CD4-positive, alpha-beta T cell treated with Interleukin-21 for 1 hour (primary cell): ENCODE measurements around the gene MLIP.
"Not testable (repeated sequence)": the region's sequence is repeated elsewhere in the genome, so short reads cannot be mapped to it uniquely, and the experiment has no call there.

ENCODE experiments used
- DNase-seq: peaks from one replicate; pipeline ENCODE4 v3.0.0-alpha.2; 2020

Gene MLIP

GRCh38 chr6:54111341-54112045 is at the start of gene MLIP:
Gene MLIP (plus strand): TSS chr6:54111443. CDS start chr6:54111480, 37 bp downstream.
- DNase-seq = no peak

- no peak for DNase-seq
Observed at GRCh38 chr6:54063228-54063539, 48.1 kb upstream of the MLIP start.

GRCh38 chr6:54068694-54069093 is 42.5 kb upstream of the MLIP start:
- no peak for DNase-seq

- DNase-seq = no peak
Observed at GRCh38 chr6:54070025-54070424, 41.2 kb upstream of the MLIP start.

- no peak for DNase-seq
Observed at GRCh38 chr6:54071821-54072340, 39.4 kb upstream of the MLIP start.

- no peak for DNase-seq
Observed at GRCh38 chr6:54072635-54073313, 38.5 kb upstream of the MLIP start.

GRCh38 chr6:54073487-54073886 is 37.8 kb upstream of the MLIP start:
- DNase-seq = no peak

GRCh38 chr6:54074109-54074508 is 37.1 kb upstream of the MLIP start:
- no peak for DNase-seq

- no peak for DNase-seq
Observed at GRCh38 chr6:54074578-54075195, 36.6 kb upstream of the MLIP start.

GRCh38 chr6:54076159-54076789 is 35.0 kb upstream of the MLIP start:
- no peak for DNase-seq

GRCh38 chr6:54081499-54081898 is 29.7 kb upstream of the MLIP start:
- DNase-seq = not testable (repeated sequence)

GRCh38 chr6:54083287-54083686 is 28.0 kb upstream of the MLIP start:
- no peak for DNase-seq

- no peak for DNase-seq
Observed at GRCh38 chr6:54084231-54084630, 27.0 kb upstream of the MLIP start.

GRCh38 chr6:54085047-54085446 is 26.2 kb upstream of the MLIP start:
- DNase-seq = no peak

GRCh38 chr6:54085541-54085940 is 25.7 kb upstream of the MLIP start:
- no peak for DNase-seq

- DNase-seq = no peak
Observed at GRCh38 chr6:54086439-54086838, 24.8 kb upstream of the MLIP start.

GRCh38 chr6:54087721-54088120 is 23.5 kb upstream of the MLIP start:
- DNase-seq = no peak

- no peak for DNase-seq
Observed at GRCh38 chr6:54093326-54093948, 17.8 kb upstream of the MLIP start.

GRCh38 chr6:54094293-54094692 is 16.9 kb upstream of the MLIP start:
- no peak for DNase-seq

- DNase-seq = no peak
Observed at GRCh38 chr6:54094786-54095185, 16.5 kb upstream of the MLIP start.

- no peak for DNase-seq
Observed at GRCh38 chr6:54095723-54096122, 15.5 kb upstream of the MLIP start.

GRCh38 chr6:54096811-54097210 is 14.4 kb upstream of the MLIP start:
- no peak for DNase-seq

GRCh38 chr6:54097753-54098152 is 13.5 kb upstream of the MLIP start:
- no peak for DNase-seq
